ENCODE data around the gene BCL2L1. TPM values are rescaled to one million over a fixed set of nuclear protein-coding genes. Genes with fewer than 3 reads are reported as not detected.
A peak's percentile ranks its signal among the peaks of the same experiment; 100 is the strongest.

BCL2L1 gene
- total and polyA plus RNA-seq, 10 of the 15 experiments (the other 5 are each of a cell fraction or from before 2014, with no cell fraction given), result 0.63 to 67.7 (median 43.6) TPM

DNA sequence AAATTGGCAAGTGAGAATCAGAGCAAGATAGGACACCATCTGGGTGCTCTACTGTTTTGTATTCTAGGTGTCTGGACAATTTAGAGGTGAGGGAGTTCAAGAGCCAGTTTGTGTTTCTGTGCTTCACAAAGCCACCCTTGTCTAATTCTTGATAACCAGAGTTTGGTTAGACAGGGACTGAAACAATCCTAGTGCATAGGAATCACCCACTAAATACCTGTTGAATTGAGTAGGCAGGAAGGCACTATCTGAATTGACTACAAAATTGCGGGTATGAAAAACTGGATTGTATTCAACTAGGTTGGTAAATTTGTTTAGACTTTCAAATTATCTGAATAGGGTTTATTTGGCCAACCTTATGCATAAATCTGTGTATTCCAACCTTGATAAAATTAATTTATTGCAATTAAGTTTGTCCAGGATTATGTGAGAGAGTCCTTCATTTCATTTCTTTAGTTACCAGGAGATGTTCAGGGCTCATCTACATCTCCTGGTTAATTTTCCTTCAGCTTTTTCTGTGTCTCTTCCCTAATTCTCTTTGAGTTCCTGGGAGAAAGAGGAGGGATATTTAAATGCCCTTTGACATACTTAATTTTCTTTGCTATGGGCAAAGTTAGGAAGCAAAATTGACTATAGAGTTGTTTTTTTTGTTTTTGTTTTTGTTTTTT, 18.1 kb upstream of the BCL2L1 start:
- Histone ChIP-seq H3K36me3 (ENCODE audit: control insufficient read depth in 2 of 2, insufficient read depth in 2 of 2, low read length in 1 of 2) (peaks cover 0 to 2% of the 10 kb centered on the region in 2 experiments; a peak in 1 of 4 replicates), H3K4me3 (peak overlapping the region; percentile 89), H3K9ac (ENCODE audit: control insufficient read depth, insufficient read depth, low read length) (peak overlapping the region; percentile 88), H3K4me1 (ENCODE audit: control insufficient read depth, insufficient read depth, low read length) (no peaks in the 10 kb centered on the region), H3K79me2 (ENCODE audit: control insufficient read depth, insufficient read depth, low read length) (peaks cover 56% of the 10 kb centered on the region), H3K9me3 (replicated peaks; ENCODE audit: control insufficient read depth, insufficient read depth, low read length) (no peaks in the 10 kb centered on the region), H4K20me1 (ENCODE audit: control insufficient read depth, insufficient read depth) (no peaks in the 10 kb centered on the region), H2AFZ (ENCODE audit: control insufficient read depth, low read depth, low read length) (peak overlapping the region; percentile 35; the same call in 1 of the 2 replicates), H3K27me3 (replicated peaks in 1 of 2; ENCODE audit: control insufficient read depth in 2 of 2, insufficient read depth in 2 of 2, low read length in 1 of 2) (no peaks in the 10 kb centered on the region), H3K4me2 (ENCODE audit: control insufficient read depth, insufficient read depth) (peak overlapping the region; percentile 86), H3K27ac (ENCODE audit: control insufficient read depth, insufficient read depth) (peak overlapping the region; percentile 77; the same call in 1 of the 2 replicates)
- SMC1A ChIA-PET (ENCODE audit: uncharacterized antibody, unreplicated experiment), result interaction anchor here (1.3 to 3.4 kb wide), 2 partner anchors 17 to 80 kb away, joined by 8 to 14 read pairs; no protein-coding TSS in a partner anchor
- in situ Hi-C loops (cut with MboI) (no loop called here), intact Hi-C loops (cut with micrococcal nuclease; ENCODE audit: unreplicated experiment) (no loop called here)
- WGBS (ENCODE audit: insufficient coverage, insufficient replicate concordance, low lambda C conversion rate, missing lambda C conversion rate), result 100% methylated on average over 1 of the region's 1 CpG
- FAIRE-seq, result no peak
- no peak for DNase-seq (ENCODE audit: low read depth, low spot score)
- RAD21 ChIA-PET (ENCODE audit: unreplicated experiment), result interaction anchor here (1.2 to 2.9 kb wide), 2 partner anchors 17 to 25 kb away, joined by 4 to 22 read pairs; no protein-coding TSS in a partner anchor
- no TSS peak for BruUV-seq (replicated peaks)
- ATAC-seq, result no peak
- CTCF ChIA-PET, result interaction anchor here (0.7 to 4.1 kb wide), 5 partner anchors 8 to 210 kb away, joined by 3 to 28 read pairs (median 12); no protein-coding TSS in a partner anchor
- TF ChIP-seq HDAC2 (IDR thresholded peaks at IDR 0.05) (no peak), SIN3A (IDR thresholded peaks at IDR 0.05; ENCODE audit: low read depth, low read length) (no peak), NFXL1 (IDR thresholded peaks at IDR 0.05; ENCODE audit: borderline replicate concordance) (no peak), IKZF1 (conservative IDR thresholded peaks at IDR 0.05) (no peak), GATAD2B (conservative IDR thresholded peaks at IDR 0.05; ENCODE audit: low read depth) (no peak), CHD1 (IDR thresholded peaks at IDR 0.05; ENCODE audit: low read depth, low read length) (no peak), ZNF207 (IDR thresholded peaks at IDR 0.05; ENCODE audit: borderline replicate concordance) (no peak), EP300 (IDR thresholded peaks at IDR 0.05; ENCODE audit: borderline replicate concordance in 1 of 2, control insufficient read depth in 1 of 2, low read depth in 2 of 2, low read length in 2 of 2) (no peak), ATF7 (IDR thresholded peaks at IDR 0.05; ENCODE audit: low read depth) (no peak)
- TF ChIP-seq, protein P1, sequence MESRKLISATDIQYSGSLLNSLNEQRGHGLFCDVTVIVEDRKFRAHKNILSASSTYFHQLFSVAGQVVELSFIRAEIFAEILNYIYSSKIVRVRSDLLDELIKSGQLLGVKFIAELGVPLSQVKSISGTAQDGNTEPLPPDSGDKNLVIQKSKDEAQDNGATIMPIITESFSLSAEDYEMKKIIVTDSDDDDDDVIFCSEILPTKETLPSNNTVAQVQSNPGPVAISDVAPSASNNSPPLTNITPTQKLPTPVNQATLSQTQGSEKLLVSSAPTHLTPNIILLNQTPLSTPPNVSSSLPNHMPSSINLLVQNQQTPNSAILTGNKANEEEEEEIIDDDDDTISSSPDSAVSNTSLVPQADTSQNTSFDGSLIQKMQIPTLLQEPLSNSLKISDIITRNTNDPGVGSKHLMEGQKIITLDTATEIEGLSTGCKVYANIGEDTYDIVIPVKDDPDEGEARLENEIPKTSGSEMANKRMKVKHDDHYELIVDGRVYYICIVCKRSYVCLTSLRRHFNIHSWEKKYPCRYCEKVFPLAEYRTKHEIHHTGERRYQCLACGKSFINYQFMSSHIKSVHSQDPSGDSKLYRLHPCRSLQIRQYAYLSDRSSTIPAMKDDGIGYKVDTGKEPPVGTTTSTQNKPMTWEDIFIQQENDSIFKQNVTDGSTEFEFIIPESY (IDR thresholded peaks at IDR 0.05), result no peak
- TF ChIP-seq, protein P2, sequence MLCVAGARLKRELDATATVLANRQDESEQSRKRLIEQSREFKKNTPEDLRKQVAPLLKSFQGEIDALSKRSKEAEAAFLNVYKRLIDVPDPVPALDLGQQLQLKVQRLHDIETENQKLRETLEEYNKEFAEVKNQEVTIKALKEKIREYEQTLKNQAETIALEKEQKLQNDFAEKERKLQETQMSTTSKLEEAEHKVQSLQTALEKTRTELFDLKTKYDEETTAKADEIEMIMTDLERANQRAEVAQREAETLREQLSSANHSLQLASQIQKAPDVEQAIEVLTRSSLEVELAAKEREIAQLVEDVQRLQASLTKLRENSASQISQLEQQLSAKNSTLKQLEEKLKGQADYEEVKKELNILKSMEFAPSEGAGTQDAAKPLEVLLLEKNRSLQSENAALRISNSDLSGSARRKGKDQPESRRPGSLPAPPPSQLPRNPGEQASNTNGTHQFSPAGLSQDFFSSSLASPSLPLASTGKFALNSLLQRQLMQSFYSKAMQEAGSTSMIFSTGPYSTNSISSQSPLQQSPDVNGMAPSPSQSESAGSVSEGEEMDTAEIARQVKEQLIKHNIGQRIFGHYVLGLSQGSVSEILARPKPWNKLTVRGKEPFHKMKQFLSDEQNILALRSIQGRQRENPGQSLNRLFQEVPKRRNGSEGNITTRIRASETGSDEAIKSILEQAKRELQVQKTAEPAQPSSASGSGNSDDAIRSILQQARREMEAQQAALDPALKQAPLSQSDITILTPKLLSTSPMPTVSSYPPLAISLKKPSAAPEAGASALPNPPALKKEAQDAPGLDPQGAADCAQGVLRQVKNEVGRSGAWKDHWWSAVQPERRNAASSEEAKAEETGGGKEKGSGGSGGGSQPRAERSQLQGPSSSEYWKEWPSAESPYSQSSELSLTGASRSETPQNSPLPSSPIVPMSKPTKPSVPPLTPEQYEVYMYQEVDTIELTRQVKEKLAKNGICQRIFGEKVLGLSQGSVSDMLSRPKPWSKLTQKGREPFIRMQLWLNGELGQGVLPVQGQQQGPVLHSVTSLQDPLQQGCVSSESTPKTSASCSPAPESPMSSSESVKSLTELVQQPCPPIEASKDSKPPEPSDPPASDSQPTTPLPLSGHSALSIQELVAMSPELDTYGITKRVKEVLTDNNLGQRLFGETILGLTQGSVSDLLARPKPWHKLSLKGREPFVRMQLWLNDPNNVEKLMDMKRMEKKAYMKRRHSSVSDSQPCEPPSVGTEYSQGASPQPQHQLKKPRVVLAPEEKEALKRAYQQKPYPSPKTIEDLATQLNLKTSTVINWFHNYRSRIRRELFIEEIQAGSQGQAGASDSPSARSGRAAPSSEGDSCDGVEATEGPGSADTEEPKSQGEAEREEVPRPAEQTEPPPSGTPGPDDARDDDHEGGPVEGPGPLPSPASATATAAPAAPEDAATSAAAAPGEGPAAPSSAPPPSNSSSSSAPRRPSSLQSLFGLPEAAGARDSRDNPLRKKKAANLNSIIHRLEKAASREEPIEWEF (IDR thresholded peaks at IDR 0.05; ENCODE audit: insufficient replicate concordance, low read depth, low read length), result no peak
- POLR2A ChIA-PET, result interaction anchor here (0.7 kb wide), 1 partner anchor 132 kb away, joined by 5 read pairs; no protein-coding TSS in a partner anchor
